MM.1S (cell line): Measurements from ENCODE around the gene XYLT1.

Experiments
- DNase-seq: peaks from one replicate; pipeline ENCODE4 v3.0.0-alpha.2; 2015
- H2AFZ ChIP-seq: fragments of 300-600 bp; sonication (generic); 2 replicates; pipeline ENCODE4 v1.6.0; 2016; ENCODE audit warnings: antibody characterized with exemption, low read length
- H3F3A ChIP-seq: fragments of 300-600 bp; sonication (generic); 2 replicates; pipeline ENCODE4 v1.6.1; 2016; ENCODE audit warnings: mild to moderate bottlenecking, antibody characterized with exemption, low read length, moderate library complexity, mixed read lengths; ENCODE audit not compliant: insufficient read depth
- H3K27ac ChIP-seq: fragments of 300-600 bp; sonication (generic); 2 replicates; pipeline ENCODE4 v1.5.1; 2016; ENCODE audit warnings: mild to moderate bottlenecking, low read length
- H3K27me3 ChIP-seq: fragments of 300-600 bp; sonication (generic); replicated peaks from 2 replicates; pipeline ENCODE4 v1.6.0; 2016; ENCODE audit warnings: low read length; ENCODE audit not compliant: insufficient read depth
- H3K36me3 ChIP-seq: fragments of 300-600 bp; sonication (generic); replicated peaks from 2 replicates; pipeline ENCODE4 v1.6.1; 2016; ENCODE audit warnings: mild to moderate bottlenecking, low read length, mixed read lengths; ENCODE audit not compliant: insufficient read depth
- H3K4me1 ChIP-seq: fragments of 300-600 bp; sonication (generic); 2 replicates; pipeline ENCODE4 v1.6.1; 2016; ENCODE audit warnings: low read length, mixed read lengths
- H3K4me2 ChIP-seq: fragments of 300-600 bp; sonication (generic); 2 replicates; pipeline ENCODE4 v1.6.0; 2016; ENCODE audit warnings: low read depth, low read length
- H3K4me3 ChIP-seq: fragments of 300-600 bp; sonication (generic); 2 replicates; pipeline ENCODE4 v1.5.1; 2016; ENCODE audit warnings: low read length, mixed read lengths
- H3K79me2 ChIP-seq: fragments of 300-600 bp; sonication (generic); 2 replicates; pipeline ENCODE4 v1.6.1; 2016; ENCODE audit warnings: mixed run types, low read length, mixed read lengths
- H3K9ac ChIP-seq: fragments of 300-600 bp; sonication (generic); 2 replicates; pipeline ENCODE4 v1.6.1; 2016; ENCODE audit warnings: low read length, mixed read lengths
- H3K9me2 ChIP-seq: fragments of 300-600 bp; sonication (generic); replicated peaks from 2 replicates; pipeline ENCODE4 v1.6.1; 2016; ENCODE audit warnings: mild to moderate bottlenecking, low read length, mixed read lengths; ENCODE audit not compliant: insufficient read depth
- H3K9me3 ChIP-seq: fragments of 300-600 bp; sonication (generic); replicated peaks from 2 replicates; pipeline ENCODE4 v1.6.1; 2016; ENCODE audit warnings: mild to moderate bottlenecking, low read length, mixed read lengths; ENCODE audit not compliant: insufficient read depth
- H4K20me1 ChIP-seq: fragments of 300-600 bp; sonication (generic); 2 replicates; pipeline ENCODE4 v1.6.1; 2016; ENCODE audit warnings: mild to moderate bottlenecking, low read length, moderate library complexity, mixed read lengths; ENCODE audit not compliant: insufficient read depth
- EZH2 ChIP-seq: fragments of 300-600 bp; sonication (generic); optimal IDR thresholded peaks from 2 replicates; pipeline ENCODE3; 2017; ENCODE audit warnings: low read depth, mild to moderate bottlenecking, antibody characterized with exemption, low read length, mixed read lengths
- EZH2phosphoT487 ChIP-seq: fragments of 300-600 bp; sonication (generic); IDR thresholded peaks from 2 replicates; pipeline ENCODE4 v1.6.1; 2018; ENCODE audit warnings: antibody characterized with exemption, low read length
- TF ChIP-seq, protein P1 (sequence below): fragments of 300-600 bp; sonication (generic); IDR thresholded peaks from 2 replicates; pipeline ENCODE4 v1.5.1; 2016; ENCODE audit warnings: antibody characterized with exemption, low read length, mixed read lengths

Gene XYLT1

GRCh38 chr16:17171250-17172143 lies 299.3 kb downstream of the XYLT1 start:
- Histone ChIP-seq H3K27me3 (no peaks in the 10 kb centered on the region), H3F3A (no peaks in the 10 kb centered on the region), H3K27ac (no peak overlapping the region), H4K20me1 (no peaks in the 10 kb centered on the region), H3K4me2 (no peak overlapping the region), H3K4me1 (no peaks in the 10 kb centered on the region), H3K9me2 (no peaks in the 10 kb centered on the region), H3K4me3 (no peak overlapping the region), H3K79me2 (no peaks in the 10 kb centered on the region), H3K36me3 (no peaks in the 10 kb centered on the region), H2AFZ (no peak overlapping the region), H3K9me3 (no peaks in the 10 kb centered on the region), H3K9ac (no peak overlapping the region)
- TF ChIP-seq, protein P1, sequence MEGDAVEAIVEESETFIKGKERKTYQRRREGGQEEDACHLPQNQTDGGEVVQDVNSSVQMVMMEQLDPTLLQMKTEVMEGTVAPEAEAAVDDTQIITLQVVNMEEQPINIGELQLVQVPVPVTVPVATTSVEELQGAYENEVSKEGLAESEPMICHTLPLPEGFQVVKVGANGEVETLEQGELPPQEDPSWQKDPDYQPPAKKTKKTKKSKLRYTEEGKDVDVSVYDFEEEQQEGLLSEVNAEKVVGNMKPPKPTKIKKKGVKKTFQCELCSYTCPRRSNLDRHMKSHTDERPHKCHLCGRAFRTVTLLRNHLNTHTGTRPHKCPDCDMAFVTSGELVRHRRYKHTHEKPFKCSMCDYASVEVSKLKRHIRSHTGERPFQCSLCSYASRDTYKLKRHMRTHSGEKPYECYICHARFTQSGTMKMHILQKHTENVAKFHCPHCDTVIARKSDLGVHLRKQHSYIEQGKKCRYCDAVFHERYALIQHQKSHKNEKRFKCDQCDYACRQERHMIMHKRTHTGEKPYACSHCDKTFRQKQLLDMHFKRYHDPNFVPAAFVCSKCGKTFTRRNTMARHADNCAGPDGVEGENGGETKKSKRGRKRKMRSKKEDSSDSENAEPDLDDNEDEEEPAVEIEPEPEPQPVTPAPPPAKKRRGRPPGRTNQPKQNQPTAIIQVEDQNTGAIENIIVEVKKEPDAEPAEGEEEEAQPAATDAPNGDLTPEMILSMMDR = no peak
- no peak for TF ChIP-seq EZH2phosphoT487
- TF ChIP-seq EZH2 = no peak
- no peak for DNase-seq

- H3K79me2 ChIP-seq = no peaks in the 10 kb centered on the region
- H3K9me3 ChIP-seq = no peaks in the 10 kb centered on the region
- H3K27me3 ChIP-seq = no peaks in the 10 kb centered on the region
- H3F3A ChIP-seq = no peaks in the 10 kb centered on the region
- H3K9me2 ChIP-seq = no peaks in the 10 kb centered on the region
- H3K36me3 ChIP-seq = no peaks in the 10 kb centered on the region
- no peak overlapping the region for H3K4me2 ChIP-seq
- H3K4me3 ChIP-seq = no peak overlapping the region
- H3K9ac ChIP-seq = no peak overlapping the region
- H3K27ac ChIP-seq = no peak overlapping the region
- no peaks in the 10 kb centered on the region for H4K20me1 ChIP-seq
- DNase-seq = no peak
- TF ChIP-seq, protein P1 = no peak
- TF ChIP-seq EZH2 = no peak
- TF ChIP-seq EZH2phosphoT487 = no peak
- no peaks in the 10 kb centered on the region for H3K4me1 ChIP-seq
- no peak overlapping the region for H2AFZ ChIP-seq
Measured at GRCh38 chr16:17170435-17170834, 300.3 kb downstream of the XYLT1 start.

DNA sequence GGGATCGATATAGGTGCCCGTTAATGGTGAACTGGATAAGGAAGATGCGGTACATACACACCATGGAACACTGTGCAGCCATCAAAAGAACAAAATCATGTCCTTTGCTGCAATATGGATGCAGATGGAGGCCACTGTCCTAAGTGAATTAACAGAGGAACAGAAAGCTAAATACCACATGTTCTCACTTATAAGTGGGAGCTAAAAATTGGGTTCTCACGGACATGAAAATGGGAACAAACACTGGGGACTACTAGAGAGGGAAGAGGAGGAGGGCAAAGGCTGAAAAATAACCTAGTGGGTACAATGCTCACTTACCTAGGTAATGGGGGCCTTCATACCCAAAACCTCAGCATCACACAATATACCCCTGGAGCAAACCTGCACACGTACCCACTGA lies 302.6 kb downstream of the XYLT1 start:
- H3F3A ChIP-seq = no peaks in the 10 kb centered on the region
- no peaks in the 10 kb centered on the region for H3K4me1 ChIP-seq
- DNase-seq = no peak
- H3K4me2 ChIP-seq = no peak overlapping the region
- no peaks in the 10 kb centered on the region for H3K9me2 ChIP-seq
- H3K36me3 ChIP-seq = no peaks in the 10 kb centered on the region
- H3K79me2 ChIP-seq = no peaks in the 10 kb centered on the region
- H3K9me3 ChIP-seq = no peaks in the 10 kb centered on the region
- H2AFZ ChIP-seq = no peak overlapping the region
- TF ChIP-seq EZH2 (no peak), EZH2phosphoT487 (no peak)
- TF ChIP-seq, protein P1 = no peak
- H3K27me3 ChIP-seq = no peaks in the 10 kb centered on the region
- H3K4me3 ChIP-seq = no peak overlapping the region
- no peaks in the 10 kb centered on the region for H4K20me1 ChIP-seq
- no peak overlapping the region for H3K27ac ChIP-seq
- no peak overlapping the region for H3K9ac ChIP-seq
